ENCODE measurements around the gene DENND2D.

The DENND2D gene

GRCh38 chr1:111175349-111175748, 25.1 kb downstream of the DENND2D start:
- no peak for DNase-seq (ENCODE audit: low read depth)

DNA sequence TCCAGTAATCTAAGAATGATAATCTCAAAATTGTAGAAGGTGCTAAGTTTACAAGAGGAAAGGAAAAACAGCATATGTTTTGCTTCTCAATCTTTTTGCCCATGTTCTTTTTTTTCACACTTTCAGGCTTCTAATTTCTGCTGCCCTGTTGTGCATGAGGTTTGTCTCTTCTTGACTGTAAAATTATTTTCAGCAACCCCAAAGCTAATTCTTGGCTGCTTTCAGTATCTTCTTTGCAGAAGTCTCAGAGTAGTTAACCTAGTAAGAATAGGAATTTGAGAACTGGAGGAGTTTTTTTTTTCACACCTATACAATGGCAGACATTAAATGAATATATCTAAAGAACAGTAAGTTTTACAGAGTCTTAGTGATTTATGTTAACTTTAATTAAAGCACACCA, 26.4 kb downstream of the DENND2D start:
- DNase-seq (ENCODE audit: low read depth) = no peak

DNA sequence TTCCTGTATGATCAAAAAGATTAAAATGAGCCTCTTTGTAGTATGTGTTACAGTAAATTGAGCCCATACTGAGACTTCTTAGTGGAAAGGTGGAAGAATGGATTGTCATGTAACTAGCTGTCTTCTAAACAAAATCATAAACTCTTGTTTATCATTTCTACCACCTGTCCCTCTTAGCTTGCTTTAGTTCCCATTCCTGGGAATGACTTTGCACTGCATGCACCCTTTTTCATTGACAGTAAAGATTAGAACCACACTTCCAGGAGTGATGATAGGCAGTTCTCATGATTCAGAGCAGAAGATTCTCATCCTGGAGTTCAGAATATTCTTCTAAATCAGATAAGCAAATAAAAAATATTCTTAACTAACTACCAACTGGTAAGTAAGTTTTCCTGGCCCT, 28.0 kb downstream of the DENND2D start:
- DNase-seq (ENCODE audit: low read depth) = no peak

GRCh38 chr1:111164151-111164550, 36.3 kb downstream of the DENND2D start:
- DNase-seq (ENCODE audit: low read depth) = no peak

DNA sequence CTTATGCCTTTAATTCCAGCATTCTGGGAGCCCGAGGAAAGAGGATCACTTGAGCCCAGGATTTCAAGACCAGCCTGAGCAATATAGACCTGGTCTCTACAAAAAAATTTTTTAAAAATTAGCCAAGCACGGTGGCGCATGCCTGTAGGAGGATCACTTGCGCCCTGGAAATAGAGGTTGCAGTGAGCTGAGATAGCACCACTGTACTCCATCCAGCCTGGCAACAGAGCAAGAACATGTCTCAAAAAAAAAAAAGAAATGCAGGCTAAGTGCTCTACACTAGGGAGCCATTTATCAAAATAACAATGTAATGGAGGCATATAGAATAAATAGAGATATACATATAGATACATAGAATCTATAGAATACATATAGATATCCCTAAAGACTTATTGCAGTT, 37.1 kb downstream of the DENND2D start:
- no peak for DNase-seq (ENCODE audit: low read depth)

- no peak for DNase-seq (ENCODE audit: low read depth)
Observed at GRCh38 chr1:111162488-111162880, 38.0 kb downstream of the DENND2D start.

DNA sequence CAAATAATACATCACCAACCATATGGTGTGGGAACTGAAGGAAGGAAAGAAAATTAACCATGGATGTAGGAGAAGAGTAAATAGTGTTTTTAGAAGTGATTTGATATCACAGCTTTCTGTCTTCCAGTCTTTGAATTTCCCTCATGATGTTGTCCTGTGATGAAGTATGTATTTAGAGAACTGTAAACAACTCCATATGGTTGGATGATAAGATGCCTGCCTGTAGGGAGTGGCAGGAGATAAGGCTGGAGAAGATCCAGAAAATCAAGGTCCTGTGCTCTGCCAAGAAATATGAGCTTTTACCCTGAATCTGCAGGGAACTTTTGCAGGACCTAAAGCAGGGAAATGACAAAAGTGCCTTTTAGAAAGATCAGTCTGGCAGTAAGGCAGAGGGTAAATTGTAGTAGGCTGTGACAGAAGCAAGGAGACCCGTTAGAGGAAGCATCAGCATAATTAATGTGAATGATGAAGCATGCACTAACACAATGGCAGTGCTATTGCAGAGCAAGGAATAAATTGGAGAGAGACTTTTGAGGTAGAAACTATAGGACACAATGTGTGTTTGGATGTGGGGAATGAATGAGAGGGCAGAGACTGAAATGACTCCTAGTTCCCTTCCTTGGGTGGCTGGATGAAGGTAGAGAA, 38.5 kb downstream of the DENND2D start:
- no peak for DNase-seq (ENCODE audit: low read depth)

GRCh38 chr1:111157431-111157830, 43.0 kb downstream of the DENND2D start:
- no peak for DNase-seq (ENCODE audit: low read depth)

DNA sequence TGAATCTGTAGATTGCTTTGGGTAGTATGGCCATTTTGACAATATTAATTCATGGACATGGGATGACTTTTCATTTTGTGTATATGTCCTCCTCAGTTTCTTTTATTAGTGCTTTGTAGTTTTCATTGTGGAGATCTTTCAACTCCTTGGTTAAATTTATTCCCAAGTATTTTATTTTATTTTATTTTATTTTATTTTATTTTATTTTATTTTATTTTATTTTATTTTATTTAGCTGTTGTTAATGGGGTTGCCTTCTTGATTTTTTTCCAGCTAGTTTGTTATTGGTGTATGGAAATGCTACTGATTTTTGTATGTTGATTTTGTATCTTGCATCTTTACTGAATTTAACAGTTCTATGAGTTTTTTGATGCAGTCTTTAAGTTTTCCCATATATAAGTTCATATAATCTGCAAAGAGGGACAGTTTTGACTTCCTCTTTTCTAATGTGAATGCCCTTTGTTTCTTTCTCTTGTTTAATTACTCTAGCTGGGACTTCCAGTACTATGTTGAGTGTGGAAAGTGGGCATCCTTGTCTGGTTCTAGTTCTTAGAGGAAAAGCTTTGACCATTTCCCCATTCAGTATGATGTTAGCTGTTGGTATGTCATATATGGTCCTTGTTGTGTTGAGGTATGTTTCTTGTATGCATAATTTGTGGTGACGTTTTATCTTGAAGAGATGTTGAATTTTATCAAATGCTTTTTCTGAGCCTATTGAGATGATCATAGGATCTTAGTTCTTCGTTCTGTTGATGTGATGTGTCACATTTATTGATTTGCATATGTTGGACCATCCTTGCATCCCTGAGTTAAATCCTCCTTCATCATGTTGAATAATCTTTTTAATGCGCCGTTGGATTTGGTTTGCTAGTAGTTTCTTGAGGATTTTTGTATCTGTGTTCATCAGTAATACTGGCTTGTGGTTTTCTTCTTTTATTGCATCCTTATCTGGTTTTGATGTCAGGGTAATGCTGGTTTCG, 46.1 kb downstream of the DENND2D start:
- DNase-seq (ENCODE audit: low read depth) = no peak

- DNase-seq (ENCODE audit: low read depth) = no peak
Observed at GRCh38 chr1:111151838-111152237, 48.6 kb downstream of the DENND2D start.

GRCh38 chr1:111148376-111148881, 52.0 kb downstream of the DENND2D start:
- no peak for DNase-seq (ENCODE audit: low read depth)

DNA sequence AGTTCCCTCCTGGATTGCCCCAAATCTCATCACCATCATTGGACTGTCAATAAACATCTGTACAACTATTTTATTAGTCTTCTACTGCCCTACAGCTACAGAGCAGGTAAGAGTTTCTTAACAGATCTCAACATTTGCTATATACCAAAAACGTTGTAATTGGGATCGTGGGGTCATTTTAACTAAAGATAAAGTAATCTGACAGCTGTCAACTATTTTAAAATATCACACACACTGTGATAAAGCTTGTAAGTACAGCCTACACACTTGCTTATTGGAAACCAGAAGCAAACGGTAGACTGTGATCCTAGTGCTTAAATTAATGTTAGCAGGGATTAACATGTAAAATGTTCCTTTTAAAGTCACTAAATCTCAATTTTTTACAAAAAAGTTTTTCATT, 52.5 kb downstream of the DENND2D start:
- DNase-seq (ENCODE audit: low read depth) = no peak

DNA sequence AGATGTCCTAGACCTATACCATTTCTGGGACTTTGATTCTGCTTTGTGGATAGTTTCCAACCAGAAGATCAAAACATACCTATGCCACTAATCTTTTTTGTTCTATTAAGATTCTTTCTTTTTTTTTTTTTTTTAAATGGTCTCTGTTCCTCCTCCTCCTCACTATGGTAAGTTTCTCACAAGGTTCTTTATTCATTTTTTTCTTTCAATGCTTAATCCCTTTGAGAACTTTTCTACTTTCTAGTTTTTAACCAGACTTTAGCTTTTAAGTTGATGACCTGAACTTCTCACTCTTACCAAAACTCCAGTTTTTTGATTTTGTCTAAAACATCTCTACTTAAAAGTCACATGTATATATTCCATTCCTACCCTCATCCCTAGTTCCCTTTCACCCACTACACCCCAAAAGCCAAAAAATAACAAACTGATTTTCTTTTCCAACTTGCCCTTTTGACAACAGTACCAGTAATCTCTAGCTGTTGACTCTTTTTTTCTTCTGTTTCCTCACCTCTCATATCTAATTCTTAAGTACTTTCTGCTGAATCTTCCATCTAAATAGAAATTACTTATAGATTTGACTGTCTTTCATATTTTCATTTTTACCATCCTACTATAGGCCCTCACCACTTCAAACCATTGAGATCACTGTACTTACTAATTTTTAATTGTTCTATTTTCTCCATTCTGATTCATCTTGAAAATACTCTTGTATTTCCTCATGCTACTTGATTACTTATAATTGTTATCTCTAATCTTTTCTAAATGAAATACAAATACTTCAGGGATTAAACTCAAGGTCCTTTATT, 54.3 kb downstream of the DENND2D start:
- DNase-seq (ENCODE audit: low read depth) = no peak

- DNase-seq (ENCODE audit: low read depth) = no peak
Observed at GRCh38 chr1:111145542-111145941, 54.9 kb downstream of the DENND2D start.

GRCh38 chr1:111142356-111142975, 58.0 kb downstream of the DENND2D start:
- no peak for DNase-seq (ENCODE audit: low read depth)

DNA sequence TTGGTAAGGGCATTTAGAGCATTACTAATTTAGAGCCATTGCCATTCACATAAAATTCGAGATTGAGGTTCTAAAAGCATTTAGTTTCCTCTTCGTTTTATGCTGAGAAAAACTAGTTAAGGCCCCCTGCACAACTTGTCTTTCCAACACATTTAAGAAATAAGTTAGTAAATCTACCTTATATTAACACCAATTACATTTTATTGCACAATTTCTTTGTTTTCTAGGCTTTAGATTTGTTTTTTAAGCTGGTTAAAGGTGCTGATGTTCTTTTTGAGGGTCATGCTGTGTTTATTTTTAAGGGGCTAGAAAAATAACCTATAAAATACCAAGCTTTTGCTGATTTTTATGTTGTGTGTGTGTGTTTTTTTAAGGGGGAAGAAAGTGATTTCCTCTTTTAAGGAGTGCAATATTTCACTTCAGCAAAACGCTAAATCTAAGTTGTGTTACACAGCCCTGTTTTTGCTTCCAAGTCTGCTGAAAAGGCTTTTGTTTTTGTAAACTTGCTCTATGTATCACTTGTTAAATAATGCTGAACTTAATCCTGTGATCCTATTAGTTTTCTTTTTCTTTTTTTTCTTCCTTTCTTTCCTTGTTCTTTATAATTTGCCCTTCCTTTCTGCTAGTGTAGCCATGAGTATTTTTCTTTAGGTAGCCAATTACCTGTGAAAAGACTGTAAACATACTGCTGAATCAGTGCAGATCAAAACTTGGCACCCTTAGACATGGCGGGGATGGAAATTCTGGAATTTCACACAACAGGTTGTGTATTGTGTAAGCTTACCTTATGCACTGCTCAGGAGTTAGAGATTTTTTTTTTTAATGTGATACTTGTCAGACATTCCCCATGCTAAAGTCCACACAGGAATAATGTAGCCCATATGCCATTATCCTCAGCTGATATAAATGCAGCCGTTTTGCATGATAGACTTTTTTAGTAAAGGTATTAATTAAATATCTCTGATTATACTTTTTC, 58.9 kb downstream of the DENND2D start:
- DNase-seq (ENCODE audit: low read depth) = no peak

GRCh38 chr1:111140680-111140967, 59.8 kb downstream of the DENND2D start:
- DNase-seq (ENCODE audit: low read depth) = no peak

GRCh38 chr1:111139956-111140679, 60.3 kb downstream of the DENND2D start, which contains the start of the genes CEPT1 and DRAM2:
Gene CEPT1, plus strand, starts transcription at chr1:111140223. Its CDS starts 7,492 bp downstream, at chr1:111147715.
Gene DRAM2, minus strand, starts transcription at chr1:111140093. Its CDS starts 8,539 bp downstream, at chr1:111131554.
- DNase-seq (ENCODE audit: low read depth) = peak; percentile 75

- no peak for DNase-seq (ENCODE audit: low read depth)
Observed at GRCh38 chr1:111139324-111139955, 61.0 kb downstream of the DENND2D start.

Data from non-pigmented ciliary epithelial cell (primary cell).